Stimulated activated CD4-positive, alpha-beta T cell treated with anti-CD3 and anti-CD28 coated beads, Interleukin-4, amount 100 ng/mL, for 4 hours (primary cell): ENCODE results near the gene CEBPZ.
"Not testable (repeated sequence)": the region's sequence is repeated elsewhere in the genome, so short reads cannot be mapped to it uniquely, and the experiment has no call there.

Experiments used
- DNase-seq, 2 experiments: peaks; one replicate each; pipeline ENCODE4 v3.0.0-alpha.2; 2020

CEBPZ gene

DNA sequence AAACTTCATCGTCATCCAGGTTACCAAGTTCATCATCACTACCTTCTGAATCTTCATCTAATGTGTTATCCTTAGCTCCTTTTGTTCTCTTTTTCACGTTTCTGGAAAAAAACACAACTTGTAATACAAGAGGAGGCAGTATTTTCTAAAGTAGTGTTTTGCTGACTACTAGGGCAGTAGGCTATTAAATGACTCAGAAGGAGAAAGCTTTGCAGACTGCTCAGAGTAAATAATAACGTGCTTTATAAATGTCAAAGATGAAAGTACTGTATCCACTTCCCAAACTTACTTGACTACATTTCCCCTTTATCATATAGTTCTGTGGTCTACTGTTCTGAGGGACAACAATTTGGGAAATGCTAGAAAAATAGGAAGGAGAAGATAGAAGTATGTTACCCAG is 19.5 kb downstream of the CEBPZ start:
- no peak for DNase-seq

DNA sequence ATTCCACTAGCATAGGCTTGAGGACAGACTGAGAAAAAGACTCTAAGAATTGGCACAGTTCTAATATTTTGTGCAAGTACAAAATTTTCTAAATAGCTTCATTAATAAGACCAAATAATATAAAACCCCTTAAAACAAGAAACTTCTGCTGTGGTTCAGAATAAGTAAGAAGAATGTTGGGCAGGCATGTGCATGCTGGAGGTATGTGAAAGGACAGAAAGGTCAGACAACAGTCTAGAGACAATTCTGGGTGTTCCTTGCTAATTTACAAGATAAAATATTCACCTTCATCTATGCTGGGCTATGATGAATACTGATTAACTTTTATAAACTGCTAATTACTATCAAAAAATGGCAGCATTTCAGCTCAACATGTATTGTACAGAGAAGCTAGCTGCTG is 20.2 kb downstream of the CEBPZ start:
- no peak for DNase-seq

DNA sequence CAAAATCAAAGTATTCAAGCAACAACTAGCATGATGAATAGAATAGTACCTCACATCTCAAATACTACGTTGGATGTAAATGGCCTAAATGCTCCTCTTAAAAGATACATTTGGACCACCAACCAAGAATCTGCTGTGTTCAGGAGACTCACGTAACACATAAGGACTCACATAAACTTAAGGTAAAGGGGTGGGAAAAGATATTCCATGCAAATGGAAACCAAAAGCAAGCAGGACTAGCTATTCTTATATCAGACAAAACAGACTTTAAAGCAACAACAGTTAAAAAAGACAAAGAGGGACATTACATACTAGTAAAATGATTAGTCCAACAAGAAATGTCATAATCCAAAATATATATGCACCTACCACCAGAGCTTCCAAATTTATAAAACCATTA is 24.6 kb downstream of the CEBPZ start:
- DNase-seq = not testable (repeated sequence)

DNA sequence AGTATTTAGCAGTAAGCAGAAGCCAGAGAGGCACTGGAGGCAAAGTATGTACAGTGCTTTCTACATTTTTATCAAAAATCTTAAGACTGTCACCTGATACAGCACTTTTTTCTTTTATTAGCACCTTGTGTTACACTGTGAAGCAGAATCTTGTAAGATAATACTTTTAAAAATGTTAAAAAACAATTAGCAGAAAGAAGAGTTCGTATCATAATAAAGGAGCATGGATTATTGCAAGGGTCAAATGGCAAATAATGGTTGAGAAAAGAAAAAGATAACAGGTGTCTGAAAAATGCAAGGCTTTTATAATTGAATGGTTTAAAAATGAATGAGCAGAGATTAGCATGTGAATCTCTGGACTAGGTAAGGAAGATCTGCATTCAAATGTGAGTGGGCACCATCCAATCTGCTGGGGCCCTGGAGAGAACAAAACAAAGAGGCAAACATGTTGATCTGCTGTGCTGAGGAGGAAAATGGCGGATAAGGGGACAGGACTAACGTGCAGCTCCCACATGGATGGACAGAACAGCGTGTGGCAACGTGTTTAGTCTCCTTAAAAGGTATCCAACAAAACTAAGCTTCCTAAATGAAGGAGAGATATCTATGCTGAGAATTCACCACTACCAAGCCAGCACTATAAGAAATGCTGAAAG is 25.6 kb downstream of the CEBPZ start:
- DNase-seq = no peak

DNA sequence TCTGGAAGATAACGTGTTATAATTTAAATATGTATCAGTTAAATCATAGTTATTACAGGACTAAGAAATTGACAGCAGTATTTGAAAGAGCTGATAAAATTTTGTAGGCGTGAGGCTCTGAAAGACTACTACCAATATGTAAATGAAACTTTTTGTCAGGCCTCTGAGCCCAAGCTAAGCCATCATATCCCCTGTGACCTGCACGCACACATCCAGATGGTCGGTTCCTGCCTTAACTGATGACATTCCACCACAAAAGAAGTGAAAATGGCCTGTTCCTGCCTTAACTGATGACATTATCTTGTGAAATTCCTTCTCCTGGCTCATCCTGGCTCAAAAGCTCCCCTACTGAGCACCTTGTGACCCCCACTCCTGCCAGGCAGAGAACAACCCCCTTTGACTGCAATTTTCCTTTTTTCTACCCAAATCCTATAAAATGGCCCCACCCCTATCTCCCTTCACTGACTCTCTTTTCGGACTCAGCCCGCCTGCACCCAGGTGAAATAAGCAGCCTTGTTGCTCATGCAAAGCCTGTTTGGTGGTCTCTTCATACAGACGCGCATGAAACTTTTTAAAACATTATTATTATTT is 26.2 kb downstream of the CEBPZ start:
- not testable (repeated sequence) for DNase-seq

DNA sequence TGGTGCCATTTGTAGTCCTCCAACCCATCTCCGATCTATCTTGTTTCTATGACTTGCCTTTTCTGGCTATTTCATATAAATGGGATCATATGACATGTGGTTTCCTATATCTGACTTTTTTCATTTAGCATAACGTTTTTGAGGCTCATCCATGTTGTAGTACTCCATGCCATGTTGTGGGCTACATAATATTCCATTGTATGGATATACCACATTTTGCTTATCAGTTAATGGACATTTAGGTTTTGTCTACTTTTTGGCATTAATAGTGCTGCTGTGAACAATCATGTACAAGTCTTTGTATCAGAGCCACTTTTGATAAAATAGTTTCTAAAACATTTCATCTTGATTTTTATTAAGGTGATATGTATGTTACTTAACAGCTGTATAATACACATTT is 27.7 kb downstream of the CEBPZ start:
- no peak for DNase-seq

DNA sequence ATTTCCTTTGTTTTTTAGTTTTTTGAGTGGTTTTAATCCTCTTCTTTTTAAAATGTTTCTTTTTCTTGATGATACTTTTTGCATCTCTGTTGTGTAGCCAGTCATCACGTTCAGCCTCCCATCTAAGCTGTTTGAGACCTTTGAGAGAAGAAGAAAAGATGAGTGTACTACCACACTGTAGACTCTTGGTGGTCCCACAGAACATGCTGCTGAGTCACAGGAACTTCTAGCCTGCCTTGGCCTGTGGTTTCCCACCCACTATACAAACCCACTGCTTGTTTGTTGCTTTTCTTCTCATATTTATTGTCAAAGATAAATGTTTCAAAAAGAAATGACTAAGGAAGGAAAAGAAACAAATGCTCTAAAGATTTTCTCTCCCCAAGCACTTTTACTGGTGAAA is 29.6 kb downstream of the CEBPZ start:
- DNase-seq = peak in 1 of 2 experiments; percentile 48

DNA sequence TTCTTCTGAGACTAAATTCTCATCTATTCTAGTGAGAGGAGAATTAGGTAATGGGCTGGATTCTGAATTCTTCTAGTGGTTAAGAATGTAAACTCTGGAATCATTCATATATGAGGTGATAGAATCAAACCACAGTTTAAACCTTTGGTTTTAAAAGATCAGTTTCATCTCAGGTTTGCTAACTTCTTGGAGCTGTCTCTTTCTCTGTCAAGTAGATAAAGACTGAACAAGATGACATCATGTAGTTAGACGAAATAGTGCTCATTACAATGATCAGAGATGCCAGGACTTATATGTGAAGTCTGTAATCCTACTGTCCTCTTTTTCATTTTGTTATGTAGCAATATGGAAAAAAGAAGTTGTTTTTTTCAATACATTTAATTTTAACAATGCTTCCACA is 30.2 kb downstream of the CEBPZ start:
- DNase-seq = no peak

DNA sequence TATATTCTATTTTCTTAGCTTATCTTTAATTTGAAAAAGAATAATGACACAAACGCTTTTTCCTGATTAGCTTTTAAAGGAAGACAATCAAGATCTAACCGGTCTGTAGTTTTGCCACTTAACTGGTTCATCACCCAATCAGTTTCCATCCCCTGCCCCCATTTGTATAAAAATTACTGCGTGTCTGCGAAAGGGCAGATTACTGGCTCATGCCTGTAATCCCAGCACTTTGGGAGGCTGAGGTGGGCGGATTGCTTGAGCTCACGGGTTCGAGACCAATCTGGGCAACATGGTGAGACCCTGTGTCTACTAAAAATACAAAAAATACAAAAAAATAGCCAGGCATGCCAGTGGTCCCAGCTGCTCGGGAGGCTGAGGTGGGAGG is 32.7 kb downstream of the CEBPZ start:
- DNase-seq = no peak

DNA sequence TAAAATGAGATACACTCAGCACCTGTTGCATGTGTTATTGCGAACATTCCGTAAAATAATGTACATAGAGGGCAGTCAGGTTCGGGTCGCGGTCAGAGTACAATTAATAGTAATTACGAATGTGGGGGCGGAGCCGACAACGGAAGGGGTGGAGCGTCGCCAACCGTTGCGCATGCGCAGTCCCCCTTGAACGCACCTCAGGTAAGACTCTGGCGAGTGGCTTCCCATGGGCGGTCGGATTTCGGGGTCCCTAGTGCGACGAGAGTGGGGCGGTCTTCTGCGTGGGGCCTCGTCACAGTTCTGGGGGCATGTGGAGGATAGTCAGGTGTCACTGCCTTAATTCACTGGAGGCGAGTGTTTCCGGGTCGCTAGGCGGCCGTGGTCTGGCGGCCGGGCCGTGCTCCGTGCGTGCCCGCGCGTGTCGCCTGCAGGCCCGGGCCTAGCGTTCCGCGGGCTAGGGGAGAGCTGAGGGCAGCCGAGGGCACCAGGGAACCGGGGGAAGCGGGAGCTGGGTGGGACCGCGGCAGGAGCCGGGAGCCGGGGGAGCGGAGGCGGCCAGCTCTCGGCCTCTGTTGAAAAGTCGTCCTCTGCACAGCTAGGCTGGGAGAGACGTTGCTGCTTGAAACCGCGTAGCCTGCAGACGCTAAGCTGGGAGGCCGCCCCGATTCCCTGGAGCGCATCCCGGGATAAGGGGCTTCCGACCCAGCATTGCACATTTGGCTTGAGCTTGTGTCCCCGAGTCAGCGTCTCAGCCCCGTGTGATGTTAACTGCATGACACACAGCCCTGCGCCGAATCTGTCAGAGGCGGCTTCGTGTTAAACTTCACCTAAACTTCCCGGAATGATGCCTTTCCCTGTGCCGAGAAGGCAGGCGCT is 34.8 kb downstream of the CEBPZ start, which contains the start of gene CEBPZOS:
TSS of gene CEBPZOS (plus strand) at position 177 of the 876 bp plus-strand sequence. CDS start 3,209 bp downstream, outside the sequence.
- peak; percentile 86 to 88 for DNase-seq

DNA sequence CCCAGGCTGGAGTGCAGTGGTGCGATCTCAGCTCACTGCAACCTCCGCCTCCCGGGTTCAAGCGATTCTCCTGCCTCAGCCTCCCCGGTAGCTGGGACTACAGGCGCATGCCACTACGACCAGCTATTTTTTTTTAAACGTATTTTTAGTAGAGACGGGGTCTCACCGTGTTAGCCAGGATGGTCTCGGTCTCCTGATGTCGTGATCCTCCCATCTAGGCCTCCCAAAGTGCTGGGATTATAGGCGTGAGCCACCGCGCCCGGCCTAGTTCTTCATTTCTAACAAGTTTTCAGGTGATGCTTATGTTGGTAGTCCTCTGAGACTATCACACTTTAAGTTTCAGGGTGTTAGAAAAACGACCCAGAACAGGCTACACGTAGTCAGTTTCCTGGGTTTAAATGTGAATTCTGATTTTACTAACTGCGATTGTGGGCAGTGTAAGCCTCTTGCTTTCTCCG is 35.5 kb downstream of the CEBPZ start:
- not testable (repeated sequence) for DNase-seq

DNA sequence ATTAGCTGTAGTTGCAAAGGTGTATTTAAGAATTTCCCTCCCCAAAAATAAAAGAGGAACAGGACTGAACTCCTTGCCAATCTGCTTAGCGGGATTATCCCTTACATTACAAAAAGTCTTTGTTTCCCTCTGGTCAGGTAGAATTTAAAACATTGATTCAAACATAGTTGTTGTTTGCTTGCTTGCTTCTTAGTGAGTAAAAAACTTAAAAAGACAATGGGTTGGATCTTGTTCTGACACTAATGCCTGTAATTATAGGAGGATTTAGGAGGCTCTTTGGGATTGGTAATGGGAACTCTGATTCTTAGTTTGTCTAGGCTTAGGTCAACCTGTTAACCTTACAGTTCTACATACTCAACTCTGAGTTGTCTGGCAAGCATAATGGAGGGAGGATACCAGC is 38.8 kb downstream of the CEBPZ start:
- no peak for DNase-seq

DNA sequence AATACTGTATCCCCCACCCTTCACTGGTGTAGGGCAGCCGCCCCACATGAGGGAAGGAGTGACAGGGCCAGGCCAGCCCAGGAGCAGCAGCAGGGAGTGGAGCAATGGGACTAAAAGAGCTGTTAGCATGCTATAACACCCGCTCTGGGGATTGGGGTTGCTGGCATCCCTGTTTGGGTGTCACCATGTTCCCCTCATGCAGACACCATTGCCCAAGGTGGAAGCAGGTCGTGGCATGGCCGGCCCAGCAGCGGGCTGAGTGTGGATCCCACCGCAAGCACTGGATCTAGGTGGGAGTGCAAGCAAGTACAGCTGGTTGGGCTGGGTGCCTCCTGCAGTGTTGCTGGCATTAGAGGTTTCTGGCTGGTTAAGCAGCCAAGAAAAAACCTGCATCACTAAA is 39.6 kb downstream of the CEBPZ start:
- no peak for DNase-seq

DNA sequence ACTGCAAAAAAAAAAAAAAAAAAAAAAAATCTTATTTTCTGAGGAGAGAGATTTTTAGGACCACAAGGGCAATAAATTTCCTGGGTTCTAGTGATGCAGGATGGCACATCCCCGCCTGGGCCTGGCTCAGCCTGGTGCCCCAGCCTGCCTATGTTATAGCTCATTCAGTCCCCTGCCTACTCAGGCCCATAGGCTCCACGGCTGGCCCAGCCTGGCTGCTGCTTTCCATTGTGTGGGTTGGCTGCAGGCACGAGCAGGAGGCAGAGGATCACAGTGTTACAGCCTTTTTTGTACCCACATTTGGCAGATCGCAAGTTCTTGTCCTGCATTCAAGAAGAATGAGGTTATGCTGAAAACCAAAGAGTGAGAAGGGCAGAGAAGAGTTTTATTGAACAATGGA is 40.1 kb downstream of the CEBPZ start:
- DNase-seq = no peak

DNA sequence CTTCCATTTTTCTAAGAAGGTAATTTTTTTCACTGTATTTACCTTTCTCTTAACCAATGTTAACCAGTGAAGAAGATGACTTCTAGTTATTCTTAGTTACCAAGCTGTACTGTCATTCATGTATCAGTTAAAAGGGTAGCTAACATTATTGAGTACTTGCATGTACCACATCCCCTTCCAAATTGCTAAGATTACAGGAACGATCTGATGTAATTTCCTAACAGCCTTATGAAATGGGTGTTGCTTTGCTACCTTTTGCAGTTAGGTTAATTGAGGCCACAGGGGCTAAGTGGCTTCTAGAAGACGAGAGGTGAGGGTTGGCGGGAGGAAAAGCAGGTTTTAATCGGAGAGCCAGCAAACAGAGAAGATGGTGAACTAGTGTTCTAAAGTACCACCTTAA is 41.1 kb downstream of the CEBPZ start:
- no peak for DNase-seq

DNA sequence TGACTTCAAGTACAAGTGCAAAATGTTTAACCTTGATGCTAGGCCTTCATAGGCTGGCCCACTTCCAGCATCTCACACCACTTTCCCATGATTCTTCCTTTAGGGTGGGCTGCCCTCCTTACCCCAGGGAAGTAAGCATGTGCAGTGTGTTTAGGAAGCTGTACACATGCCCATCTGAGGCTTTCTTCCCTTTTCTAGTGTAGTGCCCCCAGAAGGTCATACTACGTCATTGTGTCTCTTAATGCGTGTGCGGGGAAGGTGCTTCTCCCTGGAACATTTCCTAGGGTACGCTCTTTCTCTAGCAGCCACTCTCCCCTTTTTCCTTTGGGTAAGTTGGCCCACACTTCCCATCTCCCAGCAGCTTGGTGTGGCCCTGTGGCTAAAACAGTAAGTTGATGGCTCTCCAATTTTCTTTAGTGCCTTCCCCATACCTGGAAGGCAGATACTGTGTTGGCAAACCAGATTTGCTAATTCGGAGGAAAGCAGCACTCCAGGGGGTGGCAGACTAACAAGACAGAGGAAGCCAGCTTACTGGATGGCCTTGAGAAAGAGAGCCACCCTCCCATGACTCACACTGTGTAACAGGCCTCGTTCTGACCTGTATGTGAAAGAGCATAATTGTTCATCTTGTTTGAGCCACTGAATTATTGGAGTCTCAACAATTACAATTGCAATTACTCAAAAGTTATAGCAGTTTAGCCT is 41.8 kb downstream of the CEBPZ start:
- no peak for DNase-seq

DNA sequence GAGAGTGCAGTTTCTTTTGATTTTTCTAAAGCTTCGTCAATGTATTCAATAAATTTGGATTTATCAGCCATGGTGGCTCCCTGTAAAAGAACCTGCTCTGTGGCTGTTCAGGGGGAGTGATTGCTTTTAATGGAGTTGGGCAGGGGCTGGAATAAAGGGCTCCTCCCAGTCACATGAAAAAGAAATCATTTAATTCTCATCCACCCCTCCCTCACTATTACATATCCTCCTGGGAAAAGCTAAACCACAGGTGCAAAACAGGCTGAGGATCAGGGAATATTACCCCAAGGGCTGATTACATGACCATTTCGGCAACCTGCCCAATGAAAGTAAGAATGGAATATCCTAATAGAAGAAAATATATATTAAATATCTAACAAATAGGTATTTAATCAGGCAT is 42.8 kb downstream of the CEBPZ start, which contains the start of gene SULT6B1:
TSS of gene SULT6B1 (minus strand) at position 101 of the 400 bp plus-strand sequence. CDS start at position 71, 30 bp downstream.
- DNase-seq = no peak

DNA sequence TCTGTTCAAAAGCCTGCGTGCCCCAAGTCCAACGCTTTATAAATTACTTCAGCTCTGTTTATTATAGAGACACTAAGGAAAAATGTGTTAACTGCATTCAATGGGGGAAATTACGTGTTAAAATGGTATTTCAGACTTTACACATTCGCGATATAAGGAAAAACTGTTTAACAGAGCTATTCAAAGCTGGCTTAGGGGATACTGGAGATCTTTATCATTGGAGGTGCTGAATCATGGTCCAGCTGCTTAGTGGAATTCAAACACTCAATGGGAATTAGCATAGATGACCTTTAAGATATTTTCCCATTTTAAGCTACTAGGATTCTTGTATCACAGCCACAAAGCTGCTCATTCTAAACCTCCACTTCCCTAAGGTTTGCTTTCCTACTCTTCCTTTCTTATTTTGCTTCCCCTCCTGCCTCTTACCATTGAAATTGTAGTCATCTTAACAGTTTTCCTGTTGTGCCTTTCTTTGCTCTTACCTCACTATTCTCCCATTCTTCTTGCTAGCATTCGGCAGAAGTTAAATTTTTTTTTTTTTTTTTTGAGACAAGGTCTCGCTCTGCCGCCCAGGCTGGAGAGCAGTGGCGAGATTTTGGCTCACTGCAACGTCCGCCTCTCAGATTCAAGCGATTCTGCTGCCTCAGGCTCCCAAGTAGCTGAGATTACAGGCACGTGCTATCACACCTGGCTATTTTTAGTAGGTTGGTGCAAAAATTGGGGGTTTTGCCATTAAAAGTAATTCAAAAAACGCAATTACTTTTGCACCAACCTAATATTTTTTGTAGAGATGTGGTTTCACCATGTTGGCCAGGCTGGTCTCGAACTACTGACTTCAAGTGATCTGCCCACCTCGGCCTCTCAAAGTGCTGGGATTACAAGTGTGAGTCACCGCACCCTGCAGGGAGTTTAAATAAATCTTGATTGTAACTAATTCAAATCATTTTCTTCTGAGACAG is 49.4 kb downstream of the CEBPZ start:
- DNase-seq = no peak

DNA sequence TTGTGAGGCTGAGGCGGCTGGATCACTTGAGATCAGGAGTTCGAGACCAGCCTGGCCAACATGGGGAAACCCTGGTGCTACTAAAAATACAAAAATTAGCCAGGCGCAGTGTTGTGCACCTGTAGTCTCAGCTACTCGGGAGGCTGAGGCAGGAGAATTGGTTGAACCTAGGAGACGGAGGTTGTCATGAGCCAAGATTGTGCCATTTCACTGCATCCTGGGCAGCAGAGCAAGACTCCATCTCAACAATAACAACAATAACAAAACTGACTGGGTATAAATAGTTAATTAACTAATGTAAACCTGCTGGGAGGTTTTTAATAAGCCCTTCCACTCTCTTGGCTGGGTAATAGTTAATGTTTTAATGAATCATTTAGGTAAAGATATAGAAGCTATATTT is 50.8 kb downstream of the CEBPZ start:
- no peak for DNase-seq

DNA sequence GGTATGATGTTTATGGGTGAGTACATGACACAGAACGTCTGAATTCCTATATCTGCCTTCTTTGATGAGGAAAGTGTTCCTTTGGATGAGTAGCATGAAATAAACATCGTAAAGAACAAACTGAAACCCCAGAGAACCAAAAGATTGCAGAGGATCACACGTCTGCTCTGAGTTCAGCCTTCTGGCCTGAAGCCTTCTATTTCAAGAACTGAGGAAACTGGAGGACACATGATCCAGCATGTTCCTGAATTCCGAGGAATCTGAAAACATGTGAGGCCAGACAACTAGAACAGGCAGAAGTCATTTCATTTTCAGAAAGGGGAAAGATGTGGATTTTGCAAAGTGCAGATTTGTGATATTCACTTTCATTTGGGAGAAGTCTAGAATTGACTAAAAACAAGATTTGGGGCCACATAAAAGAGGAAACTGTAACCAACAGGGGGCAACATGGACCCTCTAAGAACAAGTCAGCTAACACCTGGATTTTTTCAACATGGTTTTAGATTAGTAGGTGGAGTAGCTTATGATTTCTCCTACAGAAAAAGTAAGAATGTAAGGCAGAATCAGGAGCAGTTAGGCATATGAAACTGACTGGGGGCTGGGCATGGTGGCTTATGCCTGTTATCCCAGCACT is 51.3 kb downstream of the CEBPZ start:
- no peak for DNase-seq

DNA sequence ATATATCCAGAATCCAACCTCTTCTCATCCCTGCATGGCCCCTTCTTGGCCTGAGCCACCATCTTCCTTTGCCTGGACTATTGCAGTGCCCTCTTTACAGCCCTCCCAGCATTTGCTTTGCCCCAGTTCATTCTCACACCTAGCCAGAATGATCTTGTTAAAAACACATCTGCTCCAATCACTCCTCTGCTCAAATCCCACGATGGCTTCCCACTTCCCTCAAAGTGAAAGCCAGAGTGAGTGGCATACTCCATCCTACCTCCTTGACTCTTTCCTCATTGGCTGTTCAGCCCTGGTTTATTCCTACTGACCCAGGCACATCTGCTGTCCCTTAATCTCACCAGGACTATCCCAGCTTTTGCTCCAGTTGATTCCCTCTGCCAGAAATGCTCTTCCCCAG is 57.7 kb downstream of the CEBPZ start:
- no peak for DNase-seq

DNA sequence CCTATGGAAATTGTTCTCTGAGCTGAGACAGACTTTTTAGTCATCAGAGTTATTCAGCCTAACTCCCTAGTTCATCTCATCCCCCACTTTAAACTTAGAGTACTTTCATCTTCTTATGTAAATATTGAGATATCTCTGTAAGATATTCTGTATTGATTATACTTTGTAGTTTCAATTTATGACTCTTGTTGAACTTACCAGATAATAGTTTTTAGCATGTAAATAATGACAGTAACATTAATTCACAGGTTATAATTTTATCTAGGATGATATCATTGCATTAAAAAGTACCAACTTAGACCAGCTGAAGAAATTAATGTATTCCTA is 59.8 kb downstream of the CEBPZ start:
- DNase-seq = no peak
